Mucosa of stomach (tissue), 1 donor: ENCODE data around the gene MARCO.

Experiments used
- H3K27me3 ChIP-seq: one replicate; pipeline ENCODE4 v1.7.0; 2013; ENCODE audit warnings: mild to moderate bottlenecking, low read length; ENCODE audit not compliant: control insufficient read depth, insufficient read depth
- H3K36me3 ChIP-seq: one replicate; pipeline ENCODE4 v1.7.0; 2013; ENCODE audit warnings: low read length; ENCODE audit not compliant: control insufficient read depth, insufficient read depth
- H3K4me1 ChIP-seq: one replicate; pipeline ENCODE4 v1.7.0; 2013; ENCODE audit warnings: mild to moderate bottlenecking, low read length; ENCODE audit not compliant: control insufficient read depth, insufficient read depth
- H3K4me3 ChIP-seq: one replicate; pipeline ENCODE4 v1.7.0; 2013; ENCODE audit warnings: low read length
- H3K9ac ChIP-seq: one replicate; pipeline ENCODE4 v1.7.0; 2013; ENCODE audit warnings: mild to moderate bottlenecking, low read length, moderate library complexity
- H3K9me3 ChIP-seq: one replicate; pipeline ENCODE4 v1.7.0; 2013; ENCODE audit warnings: mild to moderate bottlenecking, low read length, moderate library complexity; ENCODE audit not compliant: control insufficient read depth
- donor health status: Pancreatic carcinoma.

The MARCO gene

GRCh38 chr2:118913131-118913802, 28.7 kb upstream of the MARCO start:
- Histone ChIP-seq H3K36me3 (no peaks in the 10 kb centered on the region), H3K9ac (no peak overlapping the region), H3K4me3 (no peak overlapping the region), H3K27me3 (no peaks in the 10 kb centered on the region), H3K9me3 (no peaks in the 10 kb centered on the region), H3K4me1 (no peaks in the 10 kb centered on the region)

DNA sequence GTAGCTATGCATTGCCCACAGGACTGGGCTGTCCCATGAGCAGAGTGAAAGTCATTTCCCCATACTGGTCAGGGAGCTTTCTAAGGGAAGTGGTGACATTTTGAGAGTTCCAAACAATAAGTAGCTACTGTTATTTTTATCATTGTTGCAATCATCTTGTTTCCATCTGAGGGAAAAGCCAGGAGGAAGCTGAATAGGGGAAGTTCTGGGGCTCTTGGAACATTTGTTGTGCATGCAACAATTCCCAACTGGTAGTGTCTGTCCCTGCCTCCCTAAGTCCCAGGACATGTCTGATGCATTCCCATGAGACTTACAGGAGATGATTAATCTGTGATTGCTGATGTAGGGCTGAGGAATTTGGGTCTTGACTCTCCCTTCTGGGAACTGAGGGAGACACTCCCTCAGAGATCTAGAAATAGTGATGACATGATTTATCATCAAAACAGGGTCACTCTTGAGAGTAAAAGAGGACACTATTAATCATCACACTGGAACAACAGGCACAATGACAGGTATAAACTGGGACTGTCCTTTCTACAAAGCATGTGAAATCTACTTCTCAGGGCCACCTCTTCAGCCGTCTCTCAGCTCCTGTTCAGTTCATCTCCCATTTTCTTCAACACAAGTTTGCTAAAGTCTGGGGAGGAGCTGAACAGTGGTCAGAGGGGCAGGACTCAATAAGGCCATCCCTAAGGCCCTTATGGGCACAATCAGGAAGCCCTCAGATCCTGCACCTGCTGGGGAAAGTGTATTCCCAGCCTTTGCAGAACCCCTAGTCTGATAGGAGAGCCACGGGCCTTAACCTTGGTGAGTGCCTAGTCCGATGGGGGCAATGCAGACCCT, 28.0 kb upstream of the MARCO start:
- H3K36me3 ChIP-seq, result no peaks in the 10 kb centered on the region
- no peaks in the 10 kb centered on the region for H3K9me3 ChIP-seq

DNA sequence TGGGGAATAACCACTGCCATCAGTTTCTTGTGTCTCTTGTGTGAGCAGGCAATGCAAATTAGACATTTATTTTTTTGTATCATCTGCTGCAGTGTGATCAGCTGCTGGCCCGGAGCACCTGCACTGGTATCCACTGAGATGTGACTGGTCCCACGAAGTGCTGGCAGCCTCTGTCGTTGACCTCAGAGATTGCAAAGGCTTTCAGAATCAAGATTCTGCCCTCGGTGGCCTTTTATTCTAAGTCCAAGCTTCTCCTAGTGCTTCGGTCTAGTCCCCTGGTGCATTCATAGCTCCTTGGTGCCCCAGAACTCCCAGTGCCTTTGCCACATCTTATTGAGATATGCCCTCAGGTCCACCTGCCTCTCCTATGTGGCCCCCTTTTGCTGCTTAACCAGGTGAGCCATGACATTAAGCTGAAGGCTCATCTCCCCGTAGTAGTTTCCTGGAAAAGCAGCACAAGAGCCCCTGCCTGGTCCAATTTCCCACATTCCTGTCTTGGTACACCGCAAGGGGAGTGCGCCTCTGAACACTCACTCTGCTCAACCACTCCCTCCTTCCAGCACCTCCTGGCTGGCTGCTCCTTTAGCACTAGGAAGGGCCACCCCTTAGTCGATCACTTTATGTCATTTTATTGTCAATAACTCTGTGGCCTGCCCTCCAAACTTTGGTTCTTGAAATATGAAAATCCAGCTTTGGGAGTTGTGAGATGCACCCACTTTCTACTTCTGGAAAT, 27.1 kb upstream of the MARCO start:
- Histone ChIP-seq H3K4me1 (no peaks in the 10 kb centered on the region), H3K4me3 (no peak overlapping the region), H3K27me3 (no peaks in the 10 kb centered on the region), H3K9ac (no peak overlapping the region), H3K9me3 (no peaks in the 10 kb centered on the region), H3K36me3 (no peaks in the 10 kb centered on the region)

More for the DNA sequence above, 28.0 kb upstream of the MARCO start:
- Histone ChIP-seq H3K9ac (no peak overlapping the region), H3K4me1 (no peaks in the 10 kb centered on the region), H3K27me3 (no peaks in the 10 kb centered on the region), H3K4me3 (no peak overlapping the region)

- H3K9me3 ChIP-seq, result no peaks in the 10 kb centered on the region
- no peaks in the 10 kb centered on the region for H3K4me1 ChIP-seq
- H3K4me3 ChIP-seq, result no peak overlapping the region
- H3K27me3 ChIP-seq, result no peaks in the 10 kb centered on the region
- H3K36me3 ChIP-seq, result no peaks in the 10 kb centered on the region
- H3K9ac ChIP-seq, result no peak overlapping the region
Observed at GRCh38 chr2:118918017-118918416, 24.0 kb upstream of the MARCO start.

- H3K4me1 ChIP-seq, result no peaks in the 10 kb centered on the region
- no peaks in the 10 kb centered on the region for H3K36me3 ChIP-seq
- no peaks in the 10 kb centered on the region for H3K27me3 ChIP-seq
- no peaks in the 10 kb centered on the region for H3K9me3 ChIP-seq
- no peak overlapping the region for H3K4me3 ChIP-seq
- no peak overlapping the region for H3K9ac ChIP-seq
Observed at GRCh38 chr2:118921646-118922045, 20.3 kb upstream of the MARCO start.

GRCh38 chr2:118922254-118922653, 19.7 kb upstream of the MARCO start:
- Histone ChIP-seq H3K9me3 (no peaks in the 10 kb centered on the region), H3K36me3 (no peaks in the 10 kb centered on the region), H3K4me1 (no peaks in the 10 kb centered on the region), H3K4me3 (no peak overlapping the region), H3K9ac (no peak overlapping the region), H3K27me3 (no peaks in the 10 kb centered on the region)

DNA sequence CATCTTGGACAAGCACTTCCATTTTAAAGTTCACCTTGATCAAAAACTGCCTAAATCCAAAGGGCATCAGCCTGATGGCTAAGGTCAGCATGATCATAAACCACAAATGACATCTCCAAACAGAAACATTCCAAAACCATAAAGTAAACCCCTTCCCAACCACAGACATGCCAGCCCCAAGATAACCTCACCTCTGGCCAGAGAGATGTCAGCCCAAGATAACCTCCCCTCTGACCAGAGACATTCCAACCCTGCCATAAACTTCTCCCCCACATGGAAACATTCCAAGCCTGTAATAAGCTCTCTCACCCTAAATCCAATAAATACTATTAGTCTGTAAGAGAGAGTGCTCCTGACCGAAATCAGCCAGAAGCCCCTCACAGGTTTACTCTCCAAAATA, 18.6 kb upstream of the MARCO start:
- H3K27me3 ChIP-seq, result no peaks in the 10 kb centered on the region
- H3K4me1 ChIP-seq, result no peaks in the 10 kb centered on the region
- no peak overlapping the region for H3K4me3 ChIP-seq
- H3K9ac ChIP-seq, result no peak overlapping the region
- no peaks in the 10 kb centered on the region for H3K36me3 ChIP-seq
- H3K9me3 ChIP-seq, result no peaks in the 10 kb centered on the region

DNA sequence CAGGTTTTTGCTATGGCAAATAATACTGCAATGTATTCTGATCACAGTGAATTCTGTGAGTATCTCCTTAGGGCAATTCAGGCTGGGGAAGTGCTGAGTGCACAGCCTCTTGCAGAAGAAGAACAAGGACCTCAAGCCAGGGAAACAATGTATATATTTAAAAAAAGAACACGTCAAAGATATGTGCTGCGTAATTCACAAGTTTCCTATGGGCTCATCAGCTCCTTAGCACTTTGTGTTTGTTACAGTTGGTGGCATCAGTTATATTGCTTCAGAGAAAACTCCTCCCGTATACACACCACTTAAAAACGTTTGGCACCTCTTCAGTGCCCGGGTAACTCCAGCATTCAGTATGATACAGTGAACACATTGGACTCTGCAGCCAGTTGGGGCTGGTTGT, 16.5 kb upstream of the MARCO start:
- no peaks in the 10 kb centered on the region for H3K27me3 ChIP-seq
- no peaks in the 10 kb centered on the region for H3K36me3 ChIP-seq
- H3K4me1 ChIP-seq, result no peaks in the 10 kb centered on the region
- H3K9me3 ChIP-seq, result no peaks in the 10 kb centered on the region
- H3K4me3 ChIP-seq, result no peak overlapping the region
- H3K9ac ChIP-seq, result no peak overlapping the region

DNA sequence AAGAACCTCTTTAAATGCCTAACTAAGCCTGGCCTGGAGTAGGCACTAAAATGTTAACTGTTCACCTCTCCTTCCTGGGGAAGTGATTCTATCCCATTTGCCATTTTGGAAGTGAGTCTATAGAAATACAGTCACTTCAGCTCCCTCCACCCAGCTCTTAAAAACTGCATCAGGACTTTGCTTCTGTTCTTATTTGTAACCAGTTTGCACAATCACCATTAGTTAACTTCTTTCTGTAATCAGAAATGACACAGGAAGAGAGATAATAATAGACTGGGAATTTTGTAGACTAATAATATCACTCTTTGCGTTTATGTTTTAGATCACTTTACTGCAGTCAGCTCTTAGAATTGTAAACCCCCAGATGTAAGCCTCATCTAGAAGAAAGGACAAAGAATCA, 16.0 kb upstream of the MARCO start:
- no peaks in the 10 kb centered on the region for H3K4me1 ChIP-seq
- no peak overlapping the region for H3K9ac ChIP-seq
- no peaks in the 10 kb centered on the region for H3K27me3 ChIP-seq
- no peaks in the 10 kb centered on the region for H3K9me3 ChIP-seq
- H3K4me3 ChIP-seq, result no peak overlapping the region
- H3K36me3 ChIP-seq, result no peaks in the 10 kb centered on the region

DNA sequence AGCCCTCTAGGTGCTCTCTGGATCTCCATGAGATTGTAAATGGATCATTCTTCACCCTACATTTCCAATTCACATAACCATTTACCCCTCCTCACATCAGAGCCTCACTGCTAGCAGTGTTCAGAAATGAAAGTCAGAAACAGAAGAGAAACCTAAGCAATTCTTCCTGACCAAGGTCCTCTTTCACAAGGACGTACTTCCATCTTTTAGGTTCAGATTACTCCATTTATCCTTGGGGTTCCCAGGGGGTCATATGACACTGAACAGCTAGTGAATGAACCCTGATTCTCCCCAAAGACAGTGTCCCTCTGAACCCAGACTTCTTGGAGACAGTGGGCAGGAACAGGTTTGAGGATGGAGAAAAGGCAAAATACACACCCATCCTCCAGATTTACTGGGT, 12.9 kb upstream of the MARCO start:
- no peaks in the 10 kb centered on the region for H3K27me3 ChIP-seq
- H3K36me3 ChIP-seq, result no peaks in the 10 kb centered on the region
- no peak overlapping the region for H3K4me3 ChIP-seq
- no peak overlapping the region for H3K9ac ChIP-seq
- H3K9me3 ChIP-seq, result no peaks in the 10 kb centered on the region
- no peaks in the 10 kb centered on the region for H3K4me1 ChIP-seq

- Histone ChIP-seq H3K9me3 (no peaks in the 10 kb centered on the region), H3K4me3 (no peak overlapping the region), H3K4me1 (no peaks in the 10 kb centered on the region), H3K9ac (no peak overlapping the region), H3K36me3 (no peaks in the 10 kb centered on the region), H3K27me3 (no peaks in the 10 kb centered on the region)
Observed at GRCh38 chr2:118932949-118933348, 9.0 kb upstream of the MARCO start.

DNA sequence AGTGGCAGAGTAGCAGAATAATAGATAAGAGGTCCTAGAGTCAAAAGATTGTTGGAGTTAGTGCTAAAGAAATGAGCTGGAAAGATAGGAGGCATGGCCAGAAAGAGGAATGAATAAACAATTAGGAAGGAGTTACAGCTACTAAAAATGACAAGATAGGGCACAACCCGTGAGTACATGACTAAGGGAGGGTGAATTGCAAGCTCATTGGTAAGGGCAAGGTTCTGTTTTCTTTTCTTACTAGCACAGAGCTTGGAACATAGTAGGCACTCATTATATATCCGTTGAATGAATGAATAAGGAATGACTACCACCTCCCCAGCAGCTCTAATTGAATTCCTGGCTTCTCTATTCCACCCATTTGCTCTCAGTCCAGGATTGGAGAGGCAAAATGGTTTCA, 5.7 kb upstream of the MARCO start:
- no peak overlapping the region for H3K9ac ChIP-seq
- H3K36me3 ChIP-seq, result no peaks in the 10 kb centered on the region
- no peaks in the 10 kb centered on the region for H3K4me1 ChIP-seq
- no peak overlapping the region for H3K4me3 ChIP-seq
- H3K27me3 ChIP-seq, result no peaks in the 10 kb centered on the region
- H3K9me3 ChIP-seq, result no peaks in the 10 kb centered on the region
